Suprapubic skin (tissue), 4 donors: Measurements from ENCODE around the gene COL16A1. TPM values are rescaled to one million over a fixed set of nuclear protein-coding genes. Genes with fewer than 3 reads are reported as not detected.

Source experiments
- DNase-seq, 2 donors: peaks; one replicate each; pipeline ENCODE4 v3.0.0-alpha.2; 2019; ENCODE audit warnings: low spot score in 2 of 2
- H3K27ac ChIP-seq: fragments of 200-600 bp; sonication (generic); one replicate; pipeline ENCODE4 v1.5.1; 2019
- H3K27me3 ChIP-seq: fragments of 200-600 bp; sonication (generic); one replicate; pipeline ENCODE4 v1.5.1; 2019
- H3K36me3 ChIP-seq: fragments of 200-600 bp; sonication (generic); one replicate; pipeline ENCODE4 v1.5.1; 2019
- H3K4me1 ChIP-seq: fragments of 200-600 bp; sonication (generic); one replicate; pipeline ENCODE4 v1.5.1; 2019
- H3K4me3 ChIP-seq: fragments of 200-600 bp; sonication (generic); one replicate; pipeline ENCODE4 v1.5.1; 2019; ENCODE audit warnings: mild to moderate bottlenecking
- H3K9me3 ChIP-seq: fragments of 200-600 bp; sonication (generic); one replicate; pipeline ENCODE4 v1.5.1; 2019
- CTCF ChIP-seq, 2 donors: fragments of 200-600 bp in 1 of 2; fragments of 450-650 bp in 1 of 2; sonication (generic) in 1 of 2; IDR thresholded peaks; one replicate each; pipeline ENCODE4 v1.5.1; 2016 to 2019; ENCODE audit warnings: antibody characterized with exemption in 2 of 2, mild to moderate bottlenecking in 1 of 2, moderate library complexity in 1 of 2
- EP300 ChIP-seq: sonication (generic); formaldehyde crosslinking; IDR thresholded peaks from one replicate; pipeline ENCODE4 v1.6.1; 2017; ENCODE audit warnings: antibody characterized with exemption
- POLR2A ChIP-seq, 2 donors: fragments of 450-650 bp; IDR thresholded peaks; one replicate each; pipeline ENCODE4 v1.6.1; 2017; ENCODE audit warnings: antibody characterized with exemption in 2 of 2, mild to moderate bottlenecking in 2 of 2, moderate library complexity in 2 of 2
- POLR2AphosphoS5 ChIP-seq, 3 donors: sonication (generic); formaldehyde crosslinking; IDR thresholded peaks; one replicate each; pipeline ENCODE4 v1.6.1; 2017; ENCODE audit warnings: antibody characterized with exemption in 3 of 3
- WGBS: methylation state at CpG from one replicate; pipeline ENCODE4 v1.1.5; 2018; 5-methylcytosine and 5-hydroxymethylcytosine counted together
- total RNA-seq, 4 donors: library from RNA; depleted of rRNA; stranded (reverse); fragments of >200 nt; gene quantifications; one replicate each; pipeline ENCODE4 v1.1.0, GENCODE V29; 2016

Gene COL16A1
- total RNA-seq, 4 donors from 2014 or later = 41.6 to 188 (median 93.1) TPM

GRCh38 chr1:31717341-31717740 lies 13.5 kb upstream of the COL16A1 start:
- Histone ChIP-seq H3K9me3 (no peaks in the 10 kb centered on the region), H3K27me3 (no peaks in the 10 kb centered on the region), H3K4me3 (no peak overlapping the region), H3K27ac (no peak overlapping the region), H3K4me1 (peaks cover 54% of the 10 kb centered on the region), H3K36me3 (no peaks in the 10 kb centered on the region)
- WGBS = 56% methylated on average over 6 of the region's 6 CpGs
- DNase-seq = no peak
- TF ChIP-seq POLR2AphosphoS5 (IDR thresholded peaks at IDR 0.05) = no peak
- no peak for TF ChIP-seq CTCF (IDR thresholded peaks at IDR 0.05)
- no peak for TF ChIP-seq POLR2A (IDR thresholded peaks at IDR 0.05)
- no peak for TF ChIP-seq EP300

- no peaks in the 10 kb centered on the region for H3K9me3 ChIP-seq
- DNase-seq = no peak
- H3K27me3 ChIP-seq = no peaks in the 10 kb centered on the region
- 10% methylated on average over 7 of the region's 7 CpGs for WGBS
- peak overlapping the region; percentile 49 for H3K4me3 ChIP-seq
- H3K36me3 ChIP-seq = no peaks in the 10 kb centered on the region
- H3K27ac ChIP-seq = peak overlapping the region; percentile 89
- H3K4me1 ChIP-seq = peaks cover 57% of the 10 kb centered on the region
- no peak for TF ChIP-seq POLR2A (IDR thresholded peaks at IDR 0.05)
- TF ChIP-seq CTCF (IDR thresholded peaks at IDR 0.05) = peak in 1 of 2 donors; percentile 18
- TF ChIP-seq POLR2AphosphoS5 (IDR thresholded peaks at IDR 0.05) = no peak
- TF ChIP-seq EP300 = no peak
Observed at GRCh38 chr1:31715873-31716220, 12.0 kb upstream of the COL16A1 start.

GRCh38 chr1:31715087-31715872 lies 11.5 kb upstream of the COL16A1 start:
- peak; percentile 96 to 97 for DNase-seq
- Histone ChIP-seq H3K36me3 (no peaks in the 10 kb centered on the region), H3K27me3 (no peaks in the 10 kb centered on the region), H3K4me3 (peak overlapping the region; percentile 49), H3K4me1 (peaks cover 57% of the 10 kb centered on the region), H3K9me3 (no peaks in the 10 kb centered on the region), H3K27ac (peak overlapping the region; percentile 89)
- 8% methylated on average over 29 of the region's 44 CpGs for WGBS
- peak; percentile 61 to 95 for TF ChIP-seq CTCF (IDR thresholded peaks at IDR 0.05)
- no peak for TF ChIP-seq POLR2AphosphoS5 (IDR thresholded peaks at IDR 0.05)
- TF ChIP-seq EP300 = no peak
- peak in 1 of 2 donors; percentile 44 for TF ChIP-seq POLR2A (IDR thresholded peaks at IDR 0.05)

- peak overlapping the region; percentile 49 for H3K4me3 ChIP-seq
- H3K27ac ChIP-seq = peak overlapping the region; percentile 89
- peak; percentile 87 to 92 for DNase-seq
- H3K27me3 ChIP-seq = no peaks in the 10 kb centered on the region
- peaks cover 57% of the 10 kb centered on the region for H3K4me1 ChIP-seq
- 10% methylated on average over 2 of the region's 39 CpGs for WGBS
- TF ChIP-seq CTCF (IDR thresholded peaks at IDR 0.05) = peak; percentile 6 to 20
- TF ChIP-seq POLR2AphosphoS5 (IDR thresholded peaks at IDR 0.05) = peak in 1 of 3 donors; percentile 33
- no peak for TF ChIP-seq POLR2A (IDR thresholded peaks at IDR 0.05)
- TF ChIP-seq EP300 = no peak
- no peaks in the 10 kb centered on the region for H3K9me3 ChIP-seq
- no peaks in the 10 kb centered on the region for H3K36me3 ChIP-seq
Observed at GRCh38 chr1:31714442-31715086, 10.7 kb upstream of the COL16A1 start.

- TF ChIP-seq POLR2A (IDR thresholded peaks at IDR 0.05) = no peak
- DNase-seq = no peak
- Histone ChIP-seq H3K4me1 (peaks cover 53% of the 10 kb centered on the region), H3K27me3 (no peaks in the 10 kb centered on the region), H3K9me3 (no peaks in the 10 kb centered on the region), H3K4me3 (no peak overlapping the region), H3K36me3 (no peaks in the 10 kb centered on the region), H3K27ac (peak overlapping the region; percentile 89)
- WGBS = 21% methylated on average over 1 of the region's 1 CpG
Observed at GRCh38 chr1:31712630-31713029, 8.8 kb upstream of the COL16A1 start.
